ENCODE data around the gene CSGALNACT2. TPM values are rescaled to one million over a fixed set of nuclear protein-coding genes. Genes with fewer than 3 reads are reported as not detected.

Gene CSGALNACT2
- total RNA-seq, 2 experiments from 2014 or later = 15.3 to 15.5 TPM

DNA sequence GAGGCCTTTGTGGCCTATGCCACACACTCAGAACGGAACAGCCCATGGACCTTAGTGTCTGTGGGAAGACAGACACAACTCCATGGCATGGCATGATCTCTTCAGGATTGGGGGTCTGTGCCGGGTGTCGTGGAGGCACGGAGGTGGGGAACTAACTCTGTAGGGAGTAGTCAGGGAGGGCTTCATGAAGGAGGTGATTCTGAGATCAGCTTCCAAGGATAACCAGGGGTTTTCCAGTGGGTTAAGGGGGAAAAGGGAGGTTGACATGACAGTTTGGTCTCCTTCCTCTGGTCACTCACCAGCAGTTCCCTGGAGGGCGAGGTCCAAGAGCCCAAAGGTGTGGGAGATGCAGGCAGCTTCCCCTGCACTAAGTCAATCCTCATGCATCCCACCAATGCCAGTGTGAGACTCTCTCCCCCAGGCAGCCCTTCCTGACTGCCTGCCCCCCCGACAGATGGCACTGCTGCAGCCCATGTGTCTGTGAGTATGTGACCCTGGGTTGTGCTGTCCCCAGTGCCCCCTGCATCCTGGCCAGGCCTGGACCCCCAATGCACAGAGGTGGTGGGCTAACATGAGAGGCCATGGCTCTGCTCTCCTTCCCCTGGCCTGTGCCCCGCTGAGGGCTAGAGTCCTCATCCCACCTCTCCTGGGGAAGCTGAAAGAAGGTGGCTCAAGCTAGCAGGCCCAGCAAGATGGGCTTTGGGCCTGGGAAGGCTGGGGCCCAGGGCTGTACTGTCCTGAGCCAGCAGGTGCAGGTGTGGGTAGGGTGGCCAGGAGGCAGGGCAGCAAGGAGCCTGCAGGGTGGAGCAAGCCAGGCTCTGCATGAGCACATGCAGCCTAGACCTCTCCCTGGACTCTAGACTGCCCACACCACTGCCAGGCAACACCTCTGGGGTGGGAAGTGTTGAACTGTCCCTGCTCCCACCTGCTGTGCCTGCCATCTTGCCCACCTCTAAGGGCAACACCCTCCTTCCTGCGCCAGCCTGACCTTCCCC, 88.9 kb downstream of the CSGALNACT2 start:
- Mint-ChIP-seq H3K4me3 (no peak overlapping the region), H3K27me3 (peaks cover 18% of the 10 kb centered on the region), H3K4me1 (ENCODE audit: low read depth) (peaks cover 44% of the 10 kb centered on the region), H3K36me3 (ENCODE audit: low read depth) (no peaks in the 10 kb centered on the region), H3K27ac (peak overlapping the region; percentile 1), H3K9me3 (no peaks in the 10 kb centered on the region)
- ChIA-PET POLR2A (no interaction called here), CTCF (interaction anchor here (1.0 to 1.5 kb wide), 2 partner anchors 22 to 123 kb away, joined by 3 to 4 read pairs; no protein-coding TSS in a partner anchor)
- TF ChIP-seq CTCF (IDR thresholded peaks at IDR 0.05) = no peak
- no peak for ATAC-seq
- DNase-seq = no peak
- intact Hi-C loops (cut with micrococcal nuclease) = no loop called here

GRCh38 chr10:43227911-43228782, 89.9 kb downstream of the CSGALNACT2 start:
- intact Hi-C loops (cut with micrococcal nuclease) = no loop called here
- ATAC-seq (no peak), DNase-seq (no peak)
- peak overlapping the region; percentile 73 for H3K4me3 Mint-ChIP-seq
- H3K36me3 Mint-ChIP-seq (ENCODE audit: low read depth) = no peaks in the 10 kb centered on the region
- TF ChIP-seq CTCF (IDR thresholded peaks at IDR 0.05) = no peak
- POLR2A ChIA-PET = no interaction called here
- H3K27me3 Mint-ChIP-seq = peaks cover 18% of the 10 kb centered on the region
- peaks cover 44% of the 10 kb centered on the region for H3K4me1 Mint-ChIP-seq (ENCODE audit: low read depth)
- H3K27ac Mint-ChIP-seq = no peak overlapping the region
- H3K9me3 Mint-ChIP-seq = no peaks in the 10 kb centered on the region
- CTCF ChIA-PET = interaction anchor here (1.0 to 1.5 kb wide), 2 partner anchors 23 to 122 kb away, joined by 3 to 4 read pairs; no protein-coding TSS in a partner anchor

DNA sequence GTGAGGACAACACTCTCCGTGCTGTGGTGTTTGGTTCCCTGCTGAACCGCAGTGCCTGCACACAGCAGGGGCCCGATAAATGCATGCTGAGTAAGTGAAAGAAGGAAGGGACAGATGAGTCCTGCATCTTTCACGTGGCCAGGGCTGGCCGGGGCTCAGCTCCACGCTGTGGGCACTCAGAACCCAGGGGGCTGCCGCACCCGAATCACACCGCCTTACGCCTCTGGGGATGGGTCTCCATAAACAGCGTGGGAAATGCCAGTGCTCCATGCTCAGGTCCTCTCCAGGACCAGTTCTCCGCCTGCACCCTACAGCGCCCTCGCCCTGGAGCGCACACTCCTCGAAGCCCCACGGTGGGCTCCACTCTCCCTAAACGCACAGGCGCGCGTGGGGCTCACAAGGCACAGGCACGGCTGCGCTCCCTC, 90.5 kb downstream of the CSGALNACT2 start:
- H3K9me3 Mint-ChIP-seq = no peaks in the 10 kb centered on the region
- H3K4me1 Mint-ChIP-seq (ENCODE audit: low read depth) = peaks cover 44% of the 10 kb centered on the region
- POLR2A ChIA-PET = no interaction called here
- intact Hi-C loops (cut with micrococcal nuclease) = no loop called here
- ATAC-seq (peak; percentile 21), DNase-seq (peak; percentile 38)
- peak overlapping the region; percentile 73 for H3K4me3 Mint-ChIP-seq
- peak overlapping the region; percentile 66 for H3K27ac Mint-ChIP-seq
- no peak for TF ChIP-seq CTCF (IDR thresholded peaks at IDR 0.05)
- peaks cover 18% of the 10 kb centered on the region for H3K27me3 Mint-ChIP-seq
- no peaks in the 10 kb centered on the region for H3K36me3 Mint-ChIP-seq (ENCODE audit: low read depth)
- CTCF ChIA-PET = no interaction called here

DNA sequence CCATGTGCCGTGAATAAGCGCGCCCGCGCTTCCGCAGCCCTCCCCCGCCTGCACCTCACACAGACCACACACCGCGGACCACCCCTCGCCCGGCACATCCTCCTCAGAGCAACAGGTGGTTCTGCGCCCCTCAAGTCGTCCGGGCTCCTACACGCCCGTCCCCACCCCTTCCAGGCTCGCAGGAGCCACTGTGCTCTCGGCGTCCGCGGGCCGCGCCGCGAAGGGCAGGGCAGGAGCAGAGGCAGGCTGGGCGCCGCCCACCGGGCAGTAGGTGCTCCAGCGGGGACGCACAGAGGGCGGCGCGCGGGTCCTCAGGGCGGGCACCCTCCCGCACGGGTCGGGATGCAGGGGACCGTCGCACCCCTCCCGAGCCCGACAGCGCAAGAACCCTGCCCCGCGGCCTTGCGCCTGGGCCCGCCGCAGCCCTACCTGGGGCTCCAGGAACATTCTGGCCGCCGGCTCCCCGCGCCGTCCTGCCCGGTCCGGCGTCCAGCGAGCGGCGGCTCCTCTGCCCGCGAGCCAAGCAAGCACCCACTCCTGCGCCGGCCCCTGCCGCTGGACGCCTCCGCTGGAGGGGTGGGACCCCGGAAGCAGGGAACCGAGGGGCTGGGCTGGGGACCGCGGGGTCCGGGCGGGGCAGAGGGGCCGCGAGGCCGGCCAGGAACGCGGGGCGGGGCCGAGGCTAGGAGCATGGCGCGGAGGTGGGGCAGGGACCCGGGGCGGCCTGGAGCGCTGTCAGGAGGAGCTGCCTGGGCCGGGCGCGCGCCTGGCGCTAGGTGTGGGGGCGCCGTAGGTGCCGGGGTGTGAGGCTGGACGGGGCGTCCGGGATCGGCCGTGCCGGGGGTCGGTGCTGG, 91.2 kb downstream of the CSGALNACT2 start:
- Mint-ChIP-seq H3K36me3 (ENCODE audit: low read depth) (no peaks in the 10 kb centered on the region), H3K27ac (peak overlapping the region; percentile 66), H3K9me3 (no peaks in the 10 kb centered on the region), H3K27me3 (peaks cover 18% of the 10 kb centered on the region), H3K4me1 (ENCODE audit: low read depth) (peaks cover 44% of the 10 kb centered on the region), H3K4me3 (peak overlapping the region; percentile 73)
- DNase-seq = peak; percentile 52
- intact Hi-C loops (cut with micrococcal nuclease) = no loop called here
- no peak for TF ChIP-seq CTCF (IDR thresholded peaks at IDR 0.05)
- ChIA-PET POLR2A (no interaction called here), CTCF (interaction anchor here (1.4 to 1.5 kb wide), 2 partner anchors 20 to 119 kb away, joined by 3 read pairs; no protein-coding TSS in a partner anchor)
- peak; percentile 45 for ATAC-seq

All from activated CD8-positive, alpha-beta T cell treated with anti-CD3 and anti-CD28 coated beads for 36 hours (primary cell).